Natural killer cell (primary cell): ENCODE results near the gene NATD1. TPM values are rescaled to one million over a fixed set of nuclear protein-coding genes. Genes with fewer than 3 reads are reported as not detected.

ENCODE experiments used
- ATAC-seq, 3 donors: fragments of 150-1000 bp in 2 of 3; fragments of 200-7000 bp in 1 of 3; cut with Tn5 transposase; 1 replicate in 1 of 3; 2 replicates in 2 of 3; pipeline ENCODE4 v1.10.0; 2021; ENCODE audit warnings: mild to moderate bottlenecking in 2 of 3, moderate library complexity in 2 of 3
- DNase-seq, 2 donors: peaks; one replicate each; pipeline versions ENCODE4 v3.0.0 to v3.0.0-alpha.2; 2013 to 2021; ENCODE audit warnings: mixed read lengths in 1 of 2
- H3K27ac ChIP-seq: one replicate; pipeline ENCODE4 v1.5.1; 2013; ENCODE audit warnings: mild to moderate bottlenecking, low read length
- H3K27me3 ChIP-seq: one replicate; pipeline ENCODE4 v1.6.1; 2013; ENCODE audit warnings: low read length; ENCODE audit not compliant: control insufficient read depth, insufficient read depth
- H3K36me3 ChIP-seq: one replicate; pipeline ENCODE4 v1.6.1; 2013; ENCODE audit warnings: low read length; ENCODE audit not compliant: control insufficient read depth, insufficient read depth
- H3K4me1 ChIP-seq: one replicate; pipeline ENCODE4 v1.6.1; 2013; ENCODE audit warnings: low read length; ENCODE audit not compliant: control insufficient read depth, insufficient read depth
- H3K4me3 ChIP-seq: one replicate; pipeline ENCODE4 v1.5.1; 2013; ENCODE audit warnings: low read length
- H3K9me3 ChIP-seq: one replicate; pipeline ENCODE4 v1.6.1; 2013; ENCODE audit warnings: low read length; ENCODE audit not compliant: control insufficient read depth, insufficient read depth
- H3K27ac Mint-ChIP-seq, 2 donors: one replicate each; pipeline ENCODE4 v1.8.0; 2022; ENCODE audit warnings: mild to moderate bottlenecking in 2 of 2, mixed read lengths in 2 of 2, moderate library complexity in 1 of 2
- H3K27me3 Mint-ChIP-seq, 2 donors: one replicate each; pipeline ENCODE4 v1.8.0; 2022; ENCODE audit warnings: low read depth in 2 of 2, mixed read lengths in 2 of 2
- H3K36me3 Mint-ChIP-seq: one replicate; pipeline ENCODE4 v1.8.0; 2022; ENCODE audit warnings: mixed read lengths
- H3K4me1 Mint-ChIP-seq, 2 donors: one replicate each; pipeline ENCODE4 v1.8.0; 2022; ENCODE audit warnings: mixed read lengths in 2 of 2
- H3K4me3 Mint-ChIP-seq: one replicate; pipeline ENCODE4 v1.8.0; 2022; ENCODE audit warnings: mild to moderate bottlenecking, moderate library complexity, mixed read lengths
- H3K9me3 Mint-ChIP-seq, 2 donors: one replicate each; pipeline ENCODE4 v1.8.0; 2022; ENCODE audit warnings: mixed read lengths in 2 of 2
- WGBS: methylation state at CpG from one replicate; pipeline ENCODE4 v1.1.7; 2013; ENCODE audit warnings: missing lambda C conversion rate; ENCODE audit not compliant: insufficient coverage; 5-methylcytosine and 5-hydroxymethylcytosine counted together
- intact Hi-C: fragments of 100-400 bp; cut with micrococcal nuclease; formaldehyde crosslinking; loops from one replicate; pipeline ENCODE4 v1.14.2; 2022
- total RNA-seq, 4 donors: library from RNA; stranded (reverse); fragments of 120-200 nt in 1 of 4; gene quantifications; one replicate each; pipeline versions ENCODE4 v1.2.3 to v1.2.4, GENCODE V29; 2013 to 2022
- TF ChIP-seq, protein P1 (sequence below): fragments of 200-600 bp; IDR thresholded peaks from one replicate; pipeline ENCODE4 v1.8.0; 2022; ENCODE audit warnings: antibody characterized with exemption

The NATD1 gene
- total RNA-seq, 3 donors from 2014 or later (not counting 1 experiment from before 2014, with no cell fraction given) = 10.9 to 16.3 (median 14.1) TPM

DNA sequence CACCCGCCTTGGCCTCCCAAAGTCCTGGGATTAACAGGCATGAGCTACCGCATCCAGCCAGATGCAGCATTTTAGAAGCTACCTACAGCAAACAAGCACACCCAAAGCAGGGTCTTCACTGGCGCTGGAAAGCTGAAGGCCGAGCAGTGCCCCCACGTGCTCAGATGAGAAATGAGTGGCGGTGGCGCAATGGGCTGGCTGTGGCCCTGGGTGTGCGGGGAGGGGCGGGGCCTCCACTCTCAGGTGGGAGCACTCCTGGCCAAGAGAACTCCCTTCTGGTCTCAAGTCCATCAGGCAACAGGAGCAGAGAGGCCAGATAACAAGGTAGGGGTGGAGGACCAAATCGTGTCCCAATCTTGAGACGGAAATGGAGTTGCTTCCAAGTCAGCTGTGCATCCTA is 51.3 kb downstream of the NATD1 start:
- peaks cover 39 to 51% of the 10 kb centered on the region in 2 donors for H3K4me1 Mint-ChIP-seq
- Histone ChIP-seq H3K9me3 (no peaks in the 10 kb centered on the region), H3K27me3 (no peaks in the 10 kb centered on the region), H3K4me1 (no peaks in the 10 kb centered on the region), H3K4me3 (no peak overlapping the region), H3K36me3 (peaks cover 21% of the 10 kb centered on the region), H3K27ac (no peak overlapping the region)
- ATAC-seq = no peak
- H3K9me3 Mint-ChIP-seq = no peaks in the 10 kb centered on the region
- no peaks in the 10 kb centered on the region for H3K27me3 Mint-ChIP-seq
- H3K4me3 Mint-ChIP-seq = no peak overlapping the region
- peak overlapping the region in 1 of 2 donors; percentile 13 for H3K27ac Mint-ChIP-seq
- H3K36me3 Mint-ChIP-seq = no peaks in the 10 kb centered on the region
- intact Hi-C loops = no loop called here
- 97% methylated on average over 11 of the region's 11 CpGs for WGBS
- TF ChIP-seq, protein P1, sequence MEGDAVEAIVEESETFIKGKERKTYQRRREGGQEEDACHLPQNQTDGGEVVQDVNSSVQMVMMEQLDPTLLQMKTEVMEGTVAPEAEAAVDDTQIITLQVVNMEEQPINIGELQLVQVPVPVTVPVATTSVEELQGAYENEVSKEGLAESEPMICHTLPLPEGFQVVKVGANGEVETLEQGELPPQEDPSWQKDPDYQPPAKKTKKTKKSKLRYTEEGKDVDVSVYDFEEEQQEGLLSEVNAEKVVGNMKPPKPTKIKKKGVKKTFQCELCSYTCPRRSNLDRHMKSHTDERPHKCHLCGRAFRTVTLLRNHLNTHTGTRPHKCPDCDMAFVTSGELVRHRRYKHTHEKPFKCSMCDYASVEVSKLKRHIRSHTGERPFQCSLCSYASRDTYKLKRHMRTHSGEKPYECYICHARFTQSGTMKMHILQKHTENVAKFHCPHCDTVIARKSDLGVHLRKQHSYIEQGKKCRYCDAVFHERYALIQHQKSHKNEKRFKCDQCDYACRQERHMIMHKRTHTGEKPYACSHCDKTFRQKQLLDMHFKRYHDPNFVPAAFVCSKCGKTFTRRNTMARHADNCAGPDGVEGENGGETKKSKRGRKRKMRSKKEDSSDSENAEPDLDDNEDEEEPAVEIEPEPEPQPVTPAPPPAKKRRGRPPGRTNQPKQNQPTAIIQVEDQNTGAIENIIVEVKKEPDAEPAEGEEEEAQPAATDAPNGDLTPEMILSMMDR = no peak
- DNase-seq = no peak

- no peaks in the 10 kb centered on the region for H3K27me3 Mint-ChIP-seq
Measured at GRCh38 chr17:21201298-21201595, 52.0 kb downstream of the NATD1 start.

DNA sequence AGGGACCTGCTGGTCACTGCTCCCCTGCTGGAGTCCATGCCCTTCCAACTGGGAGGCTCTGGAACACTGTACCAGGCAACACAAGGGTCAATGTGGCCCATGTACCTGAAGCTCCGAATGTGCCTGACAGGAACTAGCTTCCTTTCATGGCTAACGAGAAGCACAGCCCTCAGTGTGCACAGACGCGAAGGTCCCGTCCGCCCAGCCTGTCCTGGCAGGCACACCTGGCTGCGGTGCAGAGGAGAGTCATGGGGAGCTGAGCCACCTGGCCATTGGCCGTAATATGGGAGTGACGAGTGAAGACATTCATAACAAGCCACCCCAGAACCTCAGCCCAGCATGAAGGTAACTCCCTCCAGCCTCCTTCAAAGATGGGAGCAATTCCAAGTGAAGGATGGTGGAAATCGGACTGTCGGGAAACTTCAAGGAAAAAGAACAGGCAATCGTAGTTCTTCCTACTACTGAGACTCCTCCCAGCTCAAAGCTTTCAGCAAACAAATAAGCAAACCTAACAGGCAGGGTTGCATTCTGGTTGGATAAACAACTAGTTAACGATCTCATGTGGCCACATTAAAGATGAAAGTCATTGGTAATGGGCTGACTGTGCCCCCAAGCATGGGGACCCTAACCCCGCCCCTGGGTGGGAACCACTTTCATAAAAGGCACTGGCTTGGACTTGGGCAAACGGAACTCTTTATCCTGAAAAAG is 52.5 kb downstream of the NATD1 start:
- H3K4me3 ChIP-seq = no peak overlapping the region
- Mint-ChIP-seq H3K9me3 (no peaks in the 10 kb centered on the region), H3K4me1 (peaks cover 34 to 45% of the 10 kb centered on the region in 2 donors), H3K4me3 (no peak overlapping the region), H3K27me3 (no peaks in the 10 kb centered on the region), H3K36me3 (no peaks in the 10 kb centered on the region), H3K27ac (peak overlapping the region in 1 of 2 donors; percentile 40)
- H3K27me3 ChIP-seq = no peaks in the 10 kb centered on the region
- peaks cover 28% of the 10 kb centered on the region for H3K36me3 ChIP-seq
- WGBS = 93% methylated on average over 14 of the region's 15 CpGs
- no peak overlapping the region for H3K27ac ChIP-seq
- TF ChIP-seq, protein P1 = no peak
- DNase-seq = no peak
- no peak for ATAC-seq
- no peaks in the 10 kb centered on the region for H3K9me3 ChIP-seq
- intact Hi-C loops = no loop called here
- no peaks in the 10 kb centered on the region for H3K4me1 ChIP-seq

More at GRCh38 chr17:21201298-21201595, 52.0 kb downstream of the NATD1 start:
- Histone ChIP-seq H3K27me3 (no peaks in the 10 kb centered on the region), H3K4me1 (no peaks in the 10 kb centered on the region), H3K27ac (no peak overlapping the region), H3K36me3 (peaks cover 24% of the 10 kb centered on the region), H3K9me3 (no peaks in the 10 kb centered on the region), H3K4me3 (no peak overlapping the region)
- no peaks in the 10 kb centered on the region for H3K36me3 Mint-ChIP-seq
- H3K27ac Mint-ChIP-seq = no peak overlapping the region
- peaks cover 39 to 50% of the 10 kb centered on the region in 2 donors for H3K4me1 Mint-ChIP-seq
- H3K4me3 Mint-ChIP-seq = no peak overlapping the region
- intact Hi-C loops = no loop called here
- no peak for ATAC-seq
- H3K9me3 Mint-ChIP-seq = no peaks in the 10 kb centered on the region
- no peak for DNase-seq
- WGBS = 91% methylated on average over 5 of the region's 5 CpGs
- TF ChIP-seq, protein P1 = no peak

DNA sequence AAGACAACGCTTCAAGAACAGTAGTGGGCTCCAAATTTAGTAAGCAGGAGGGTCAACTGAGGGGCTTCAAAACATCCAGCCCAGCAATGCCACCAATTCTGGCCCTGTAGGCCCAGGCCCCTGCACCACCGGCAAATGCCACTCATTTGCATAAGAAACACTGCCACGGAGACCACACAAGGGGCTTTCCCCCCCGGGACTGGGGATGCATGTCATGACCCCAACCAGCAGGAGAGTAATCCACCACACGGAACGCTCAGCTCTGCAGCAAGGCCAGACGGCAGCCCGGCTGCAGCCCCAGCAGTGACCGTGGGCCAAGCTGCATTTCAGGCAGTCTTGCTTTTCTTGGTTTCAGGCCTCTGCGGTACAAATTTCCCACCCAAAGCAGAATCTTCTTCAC is 53.4 kb downstream of the NATD1 start:
- H3K4me1 Mint-ChIP-seq = peaks cover 25 to 36% of the 10 kb centered on the region in 2 donors
- H3K27me3 Mint-ChIP-seq = no peaks in the 10 kb centered on the region
- Histone ChIP-seq H3K36me3 (peaks cover 30% of the 10 kb centered on the region), H3K4me3 (no peak overlapping the region), H3K27ac (no peak overlapping the region), H3K9me3 (no peaks in the 10 kb centered on the region), H3K27me3 (no peaks in the 10 kb centered on the region), H3K4me1 (no peaks in the 10 kb centered on the region)
- intact Hi-C loops = no loop called here
- ATAC-seq = no peak
- TF ChIP-seq, protein P1 = no peak
- H3K27ac Mint-ChIP-seq = peak overlapping the region in 1 of 2 donors; percentile 40
- no peaks in the 10 kb centered on the region for H3K36me3 Mint-ChIP-seq
- H3K9me3 Mint-ChIP-seq = no peaks in the 10 kb centered on the region
- 78% methylated on average over 10 of the region's 10 CpGs for WGBS
- no peak for DNase-seq
- no peak overlapping the region for H3K4me3 Mint-ChIP-seq
